NOMO-1 (cell line): ENCODE data around the gene LIMCH1.
A peak's percentile ranks its signal among the peaks of the same experiment; 100 is the strongest.
"Not testable (repeated sequence)": the region's sequence is repeated elsewhere in the genome, so short reads cannot be mapped to it uniquely, and the experiment has no call there.

ENCODE experiments used
- DNase-seq, 2 experiments: peaks; one replicate each; lab custom pipeline; 2025; ENCODE audit not compliant: unreplicated experiment in 2 of 2; lab: John Stamatoyannopoulos, UW

Gene LIMCH1, protein sequence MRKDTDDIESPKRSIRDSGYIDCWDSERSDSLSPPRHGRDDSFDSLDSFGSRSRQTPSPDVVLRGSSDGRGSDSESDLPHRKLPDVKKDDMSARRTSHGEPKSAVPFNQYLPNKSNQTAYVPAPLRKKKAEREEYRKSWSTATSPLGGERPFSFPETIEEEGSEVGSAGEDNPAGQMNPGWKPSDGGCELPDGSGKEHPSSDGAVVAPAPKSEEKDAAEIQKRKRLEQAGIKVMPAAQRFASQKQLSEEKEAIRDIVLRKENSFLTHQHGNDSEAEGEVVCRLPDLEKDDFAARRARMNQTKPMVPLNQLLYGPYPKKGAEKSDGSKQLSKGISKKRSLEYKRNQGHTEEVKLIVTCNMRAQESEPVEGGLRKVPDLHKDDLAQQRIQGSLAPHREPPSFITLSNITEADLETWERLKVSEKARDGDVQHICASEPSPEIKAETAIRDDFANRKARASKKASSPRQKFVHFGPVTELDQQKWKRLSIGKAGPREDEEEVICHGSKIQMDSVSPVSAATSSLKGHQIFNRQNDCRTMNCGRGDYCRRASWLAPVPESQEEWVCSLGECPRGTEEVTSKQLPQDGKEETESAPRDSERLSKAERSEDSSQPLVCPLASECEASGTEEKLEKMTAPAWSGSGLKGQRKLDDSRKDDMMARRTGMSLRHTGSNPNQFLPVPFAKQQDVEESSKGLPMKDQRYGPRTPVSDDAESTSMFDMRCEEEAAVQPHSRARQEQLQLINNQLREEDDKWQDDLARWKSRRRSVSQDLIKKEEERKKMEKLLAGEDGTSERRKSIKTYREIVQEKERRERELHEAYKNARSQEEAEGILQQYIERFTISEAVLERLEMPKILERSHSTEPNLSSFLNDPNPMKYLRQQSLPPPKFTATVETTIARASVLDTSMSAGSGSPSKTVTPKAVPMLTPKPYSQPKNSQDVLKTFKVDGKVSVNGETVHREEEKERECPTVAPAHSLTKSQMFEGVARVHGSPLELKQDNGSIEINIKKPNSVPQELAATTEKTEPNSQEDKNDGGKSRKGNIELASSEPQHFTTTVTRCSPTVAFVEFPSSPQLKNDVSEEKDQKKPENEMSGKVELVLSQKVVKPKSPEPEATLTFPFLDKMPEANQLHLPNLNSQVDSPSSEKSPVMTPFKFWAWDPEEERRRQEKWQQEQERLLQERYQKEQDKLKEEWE (N-terminal part only)

DNA sequence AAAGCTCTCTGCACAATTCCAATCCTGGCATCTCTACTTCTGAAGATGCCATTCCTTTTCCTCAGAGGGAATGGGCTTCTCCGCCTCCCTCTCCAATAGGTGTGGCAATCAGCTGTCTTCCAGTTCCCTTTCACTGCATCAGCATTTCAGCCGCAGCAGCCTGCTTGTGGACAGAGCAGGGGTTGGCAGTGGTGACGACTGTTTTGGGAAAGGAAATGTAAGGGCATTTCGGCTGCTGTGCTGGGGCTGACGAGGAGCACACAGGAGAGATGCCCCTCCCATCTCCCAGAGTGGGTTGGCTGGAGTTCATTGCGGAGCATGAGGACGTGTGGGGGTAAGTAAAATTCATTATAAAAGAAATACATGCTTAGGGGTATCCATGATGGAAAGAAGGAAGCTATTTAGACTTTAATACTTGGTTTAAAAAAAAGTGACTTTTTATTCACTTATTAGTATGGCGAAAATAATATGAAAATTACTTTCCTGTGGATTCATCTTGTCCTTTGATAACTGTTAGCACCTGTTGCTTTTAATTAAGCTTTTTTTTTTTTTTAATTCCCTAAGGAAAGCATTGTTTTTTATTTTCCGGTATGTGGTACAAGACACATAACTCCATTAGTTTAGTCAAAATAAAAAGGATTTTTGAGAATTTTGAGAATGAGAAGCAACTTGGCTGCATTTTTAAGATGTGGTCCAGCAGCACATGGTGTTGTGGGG lies at the start of gene LIMCH1:
Gene LIMCH1 (plus strand): TSS at position 141 of the 717 bp plus-strand sequence. CDS start 67,839 bp downstream, outside the sequence.
- no peak for DNase-seq

DNA sequence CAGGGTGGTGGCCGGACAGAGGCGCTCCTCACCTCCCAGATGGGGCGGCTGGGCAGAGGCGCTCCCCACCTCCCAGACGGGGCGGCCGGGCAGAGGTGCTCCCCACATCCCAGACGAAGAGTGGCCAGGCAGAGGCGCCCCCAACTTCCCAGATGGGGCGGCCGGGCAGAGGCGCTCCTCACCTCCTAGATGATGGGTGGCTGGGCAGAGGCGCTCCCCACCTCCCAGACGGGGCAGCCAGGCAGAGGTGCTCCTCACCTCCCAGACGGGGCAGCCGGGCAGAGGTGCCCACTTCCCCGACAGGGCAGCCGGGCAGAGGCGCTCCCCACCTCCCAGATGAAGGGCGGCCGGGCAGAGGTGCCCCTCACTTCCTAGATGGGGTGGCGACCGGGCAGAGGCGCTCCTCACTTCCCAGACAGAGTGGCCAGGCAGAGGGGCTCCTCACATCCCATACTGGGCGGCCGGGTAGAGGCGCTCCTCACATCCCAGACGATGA lies 46.8 kb upstream of the LIMCH1 start:
- DNase-seq: not testable (repeated sequence)

DNA sequence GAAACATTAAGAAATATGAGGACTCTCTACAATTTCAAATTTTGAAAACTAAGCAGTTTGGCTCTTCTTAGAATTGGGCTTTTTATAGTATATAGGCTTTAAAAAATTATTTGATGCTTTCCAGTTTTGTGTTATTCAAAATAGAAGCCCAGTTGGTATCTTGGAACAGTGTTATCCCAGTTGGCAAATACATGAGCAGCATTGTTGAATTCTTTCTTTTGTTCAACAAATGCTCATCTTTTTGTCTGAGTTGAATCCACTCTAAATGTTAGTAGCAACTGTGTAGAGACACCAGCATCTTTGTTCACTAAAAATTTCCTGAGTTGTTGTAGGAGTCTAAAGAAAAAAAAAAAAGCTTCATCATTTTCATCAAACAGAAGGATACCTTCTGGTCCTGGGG lies 41.0 kb upstream of the LIMCH1 start:
- DNase-seq: no peak

DNA sequence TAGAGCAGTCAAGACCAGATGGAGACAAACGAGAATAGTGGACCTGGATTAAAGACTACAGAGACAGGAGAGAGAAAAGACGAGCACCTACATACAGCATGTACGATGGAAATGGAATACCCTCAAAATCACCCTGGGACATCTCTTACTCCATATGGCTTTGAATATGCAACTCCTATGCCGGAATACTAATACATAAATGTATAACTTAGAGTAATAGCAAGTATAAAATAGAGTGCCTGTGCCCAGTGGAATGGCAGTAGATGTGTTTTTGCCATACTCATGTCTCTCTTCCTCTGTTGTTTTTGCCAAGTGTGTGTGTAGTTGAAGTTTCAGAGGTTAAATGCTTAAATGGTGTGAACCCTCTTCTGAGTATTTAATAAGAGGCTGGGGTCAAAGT lies 39.8 kb upstream of the LIMCH1 start:
- DNase-seq: no peak

DNA sequence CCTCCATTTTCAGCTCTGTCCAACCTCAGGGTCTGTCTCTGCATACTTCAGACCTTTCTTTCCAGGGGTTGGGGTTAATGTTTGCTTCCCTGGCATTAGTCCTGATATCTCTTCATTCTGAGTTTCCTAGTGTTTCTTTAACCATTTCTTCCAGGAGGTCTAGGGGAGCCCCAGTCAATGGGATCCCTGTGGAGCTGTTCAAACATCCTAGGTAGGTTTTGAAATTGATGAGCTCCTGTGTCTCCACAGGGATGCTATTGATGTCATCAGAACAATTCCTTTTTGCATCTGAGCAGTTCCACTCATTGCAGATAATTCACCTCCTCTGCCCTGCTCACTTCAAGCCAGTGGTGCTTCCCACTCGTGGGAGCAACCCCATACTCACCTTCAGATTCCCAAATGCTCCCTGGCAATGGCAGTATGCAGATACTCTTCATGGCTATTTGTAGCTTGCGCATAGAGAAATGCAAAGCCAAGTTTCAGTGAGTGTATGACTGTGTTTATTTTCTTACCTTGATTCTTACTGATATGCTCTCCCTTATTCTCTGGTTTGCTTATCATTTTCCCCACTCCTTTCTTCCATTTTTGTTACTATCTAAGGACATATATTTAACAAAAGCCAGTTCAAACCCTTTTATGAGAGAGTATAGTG lies 33.7 kb upstream of the LIMCH1 start:
- DNase-seq: no peak

DNA sequence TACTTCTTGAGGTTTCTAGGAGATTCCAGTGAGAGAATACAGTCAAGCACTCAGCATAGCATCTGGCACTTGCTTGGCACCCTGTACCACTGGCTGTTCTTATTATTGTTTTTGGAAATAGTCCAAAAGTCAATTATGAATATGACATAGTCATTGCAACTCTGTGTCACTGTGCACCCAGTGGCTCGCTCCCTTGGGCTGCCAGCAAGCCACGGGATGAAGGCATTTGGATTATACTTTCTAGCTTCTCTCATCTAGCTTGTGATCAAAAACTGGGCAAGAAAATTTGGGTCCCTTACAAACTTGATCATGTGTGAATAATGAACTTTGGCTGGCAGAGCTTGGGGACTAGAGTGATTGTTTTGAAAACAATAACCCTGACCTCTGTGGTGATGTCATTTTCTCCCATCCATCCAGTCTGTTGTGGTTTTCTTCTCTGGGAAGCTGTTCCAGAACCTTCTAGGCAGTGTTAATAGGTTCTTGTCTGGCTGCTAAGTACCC lies 32.7 kb upstream of the LIMCH1 start:
- DNase-seq: no peak

DNA sequence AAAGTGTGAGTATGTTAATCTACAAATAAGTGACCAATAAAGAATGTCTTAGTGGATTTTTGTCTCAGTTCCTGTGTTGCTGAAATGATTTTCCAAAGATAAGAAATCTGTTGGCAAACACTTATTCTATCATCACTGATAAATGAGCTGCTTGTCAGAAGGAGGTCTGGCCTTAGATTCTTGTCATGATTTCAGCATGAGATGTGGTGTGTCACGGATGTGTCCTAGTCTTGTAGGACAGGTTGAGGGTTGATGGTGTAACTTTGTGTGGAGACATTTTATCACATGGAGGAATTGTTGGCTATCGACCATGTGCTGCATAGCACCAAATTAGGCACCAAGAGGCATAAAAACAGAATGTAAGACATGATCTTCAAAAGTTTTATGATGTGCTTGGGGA lies 31.8 kb upstream of the LIMCH1 start:
- no peak for DNase-seq

DNA sequence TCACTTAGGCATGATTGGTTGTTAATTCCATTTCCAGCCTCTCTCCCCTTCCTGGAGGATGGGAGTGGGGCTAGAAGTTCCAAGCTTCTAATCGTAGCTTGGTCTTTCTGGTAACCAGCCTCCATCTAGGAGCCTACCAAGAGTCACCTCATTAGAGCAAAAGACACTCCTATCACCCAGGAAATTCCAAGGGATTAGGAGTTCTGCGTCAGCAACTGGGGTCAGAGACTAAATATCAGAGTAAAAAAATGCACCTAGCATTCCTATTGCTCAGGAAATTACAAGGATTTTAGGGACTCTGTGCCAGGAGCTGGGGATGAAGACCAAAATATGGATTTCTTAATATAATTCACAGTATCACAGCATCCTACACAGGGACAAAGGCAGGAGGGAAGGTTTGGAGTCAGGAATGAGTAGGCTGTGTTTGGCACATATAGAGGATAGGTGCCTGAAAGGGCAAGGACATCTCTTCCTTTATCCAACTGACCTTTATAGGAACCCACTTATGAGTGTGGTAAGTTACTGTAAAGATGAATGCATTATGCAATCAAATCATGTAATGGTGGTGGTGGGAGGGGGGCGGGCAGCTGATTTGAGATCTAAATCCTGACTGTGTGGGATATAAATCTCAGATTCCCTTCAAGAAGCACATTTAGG lies 30.5 kb upstream of the LIMCH1 start:
- no peak for DNase-seq

DNA sequence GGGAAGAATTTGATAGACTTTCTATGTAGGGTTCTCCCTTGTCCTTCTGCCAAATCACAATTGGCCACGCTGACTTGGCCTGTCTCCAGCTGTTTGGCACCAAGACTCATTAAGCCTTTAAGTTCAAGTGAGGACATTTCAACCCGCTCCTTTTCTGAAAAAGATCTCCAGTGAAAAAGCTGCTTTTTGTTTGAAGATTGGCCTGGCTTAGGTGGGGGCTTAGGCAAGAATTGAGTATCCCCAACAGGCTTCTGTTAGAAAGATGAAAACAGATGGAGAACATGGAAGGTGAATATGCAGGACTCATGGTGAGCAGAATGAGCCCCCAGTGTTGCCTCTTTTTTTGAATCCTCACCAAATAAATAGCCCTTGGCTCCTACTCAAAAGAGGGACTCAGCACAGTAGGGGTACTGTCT lies 28.5 kb upstream of the LIMCH1 start:
- no peak for DNase-seq

DNA sequence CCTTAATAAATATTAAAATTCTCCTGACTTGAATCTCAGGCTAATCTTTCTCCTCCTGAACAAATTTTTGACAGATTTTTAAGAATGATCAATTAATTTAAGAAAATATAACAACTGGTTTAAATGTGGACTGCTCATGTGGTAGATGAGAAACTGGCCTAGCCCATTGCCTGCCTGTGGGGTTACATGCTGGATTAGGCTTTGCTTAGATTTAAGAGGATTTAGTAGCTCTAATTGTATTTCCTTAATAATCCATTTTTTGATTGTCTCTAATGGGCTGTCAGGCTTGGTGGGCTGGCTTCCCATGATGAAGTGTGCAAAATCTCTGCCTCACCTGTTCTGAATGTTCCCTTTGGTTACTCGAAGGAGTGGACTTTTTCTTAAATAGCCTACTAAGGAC lies 27.8 kb upstream of the LIMCH1 start:
- no peak for DNase-seq

DNA sequence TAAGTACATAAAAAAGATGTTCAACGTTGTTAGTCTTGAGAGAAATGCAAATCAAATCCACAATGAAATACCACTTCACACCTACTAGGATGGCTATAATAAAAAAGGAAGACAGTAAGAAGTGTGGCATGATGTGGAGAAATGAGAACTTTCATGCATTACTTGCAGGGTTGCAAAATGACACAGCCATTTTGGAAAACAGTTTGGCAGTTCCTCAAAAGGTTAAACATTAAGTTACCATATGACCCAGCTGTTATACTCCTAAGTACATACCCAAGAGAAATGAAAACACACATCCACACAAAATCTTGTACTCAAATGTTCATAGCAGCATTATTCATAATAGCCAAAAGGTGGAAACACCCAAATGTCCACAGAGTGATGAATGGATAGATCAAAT lies 25.8 kb upstream of the LIMCH1 start:
- peak; percentile 24 to 89 for DNase-seq

DNA sequence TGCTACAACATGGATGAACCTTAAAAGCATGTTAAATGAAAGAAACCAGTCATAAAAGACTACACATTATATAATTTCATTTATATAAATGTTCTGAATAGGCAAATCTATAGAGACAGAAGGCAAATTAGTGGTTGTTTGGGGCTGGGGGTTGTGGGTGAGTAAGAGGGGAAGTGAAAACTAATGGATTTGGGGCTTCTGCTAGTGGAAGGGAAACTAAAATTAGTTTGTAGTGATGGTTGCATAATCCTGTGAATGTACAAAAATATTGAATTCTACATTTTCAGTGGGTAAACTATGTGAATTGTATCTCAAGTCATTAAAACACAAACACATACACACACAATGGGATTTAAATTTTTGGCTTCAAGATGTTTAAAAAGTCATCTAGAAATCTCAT lies 25.4 kb upstream of the LIMCH1 start:
- DNase-seq: peak; percentile 78 to 86

DNA sequence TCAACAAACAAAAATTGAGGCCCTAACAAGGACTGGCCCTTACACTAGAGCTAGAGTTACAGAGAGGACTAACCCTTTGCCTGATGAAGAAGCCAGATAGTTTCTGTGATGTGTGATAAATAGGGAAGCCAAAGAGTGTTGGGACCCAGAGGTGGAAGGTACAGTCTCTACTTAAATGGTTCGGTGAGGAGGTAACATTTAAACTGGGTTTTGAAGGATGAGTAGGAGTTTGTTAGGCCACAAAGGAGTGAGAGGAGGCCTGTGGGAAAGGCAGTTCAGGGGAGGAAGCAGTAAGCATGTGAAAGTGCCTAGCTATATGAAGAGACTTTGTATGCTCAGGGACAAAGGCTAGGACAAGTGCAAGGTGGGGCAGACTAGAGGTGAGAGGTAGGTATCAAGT lies 23.8 kb upstream of the LIMCH1 start:
- no peak for DNase-seq

DNA sequence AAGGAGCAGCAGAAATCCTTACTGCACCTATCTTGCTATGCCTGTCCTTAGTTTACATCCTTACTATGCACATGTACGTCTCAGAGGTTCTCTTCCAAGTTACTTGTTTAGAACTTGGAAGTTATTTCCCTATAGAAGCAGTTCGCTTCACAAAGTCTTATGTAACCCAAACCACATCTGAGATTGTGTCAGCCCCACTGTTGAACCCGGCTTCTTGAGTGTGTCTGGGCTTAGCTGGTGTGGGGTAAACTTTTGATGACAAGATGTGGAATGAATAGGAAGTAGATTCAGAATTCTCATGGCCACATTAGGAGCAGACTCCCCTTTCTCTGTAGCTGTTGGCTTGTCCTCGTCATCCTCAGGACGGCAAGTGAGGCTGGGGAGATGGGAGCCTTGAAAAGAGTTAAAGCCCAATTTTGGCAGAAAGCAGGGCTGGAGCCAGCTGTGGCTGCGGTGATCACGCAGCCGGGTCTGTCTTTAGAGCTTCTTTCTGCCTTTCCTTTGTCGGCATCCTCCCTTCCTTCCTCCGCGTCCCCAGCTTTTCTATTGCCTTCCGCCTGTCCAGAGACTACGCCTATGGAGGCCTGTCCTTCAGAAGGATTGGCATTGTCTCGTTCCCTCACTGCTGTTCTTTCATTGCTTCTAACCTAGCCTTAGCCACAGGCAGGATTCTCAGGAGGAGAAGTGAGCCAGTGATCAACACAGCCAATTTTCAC lies 23.0 kb upstream of the LIMCH1 start:
- DNase-seq: peak; percentile 67 to 84

DNA sequence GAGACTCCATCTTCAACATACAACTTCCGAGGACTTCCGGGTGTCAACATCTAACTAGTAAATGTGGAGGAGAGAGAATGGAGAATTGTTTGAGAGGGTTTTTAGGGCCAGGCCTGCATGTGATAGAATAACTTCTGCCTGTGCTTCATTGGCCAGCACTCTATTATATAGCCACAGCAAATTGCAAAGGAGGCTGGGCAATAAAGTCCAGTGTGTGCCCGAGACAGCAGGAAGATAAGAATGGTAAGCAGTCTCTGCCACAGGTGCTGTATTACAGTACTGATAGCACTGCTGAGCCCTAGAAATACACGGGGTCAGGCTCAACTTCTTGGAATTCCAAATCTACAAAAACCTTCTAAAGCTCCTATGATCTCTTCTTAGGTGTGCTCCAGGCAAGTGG lies 20.8 kb upstream of the LIMCH1 start:
- no peak for DNase-seq

DNA sequence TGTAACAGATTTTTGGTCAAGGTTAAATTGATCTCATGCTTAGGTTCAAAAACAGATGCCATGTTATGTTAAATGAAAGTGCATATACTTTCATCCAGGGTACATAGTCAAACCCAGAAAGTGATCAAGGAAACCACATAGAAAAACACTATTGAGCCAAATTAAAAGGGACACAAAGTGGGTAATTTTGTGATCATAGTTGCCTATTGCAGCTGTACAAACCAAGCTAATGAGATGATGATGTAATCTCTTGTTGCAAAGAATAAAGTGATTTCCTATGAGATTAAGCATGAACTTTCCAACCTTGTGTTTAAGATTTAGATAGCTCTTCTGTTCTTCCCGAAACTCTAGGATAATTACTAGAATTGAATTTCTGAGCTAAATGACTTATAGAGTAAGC lies 20.2 kb upstream of the LIMCH1 start:
- DNase-seq: no peak

DNA sequence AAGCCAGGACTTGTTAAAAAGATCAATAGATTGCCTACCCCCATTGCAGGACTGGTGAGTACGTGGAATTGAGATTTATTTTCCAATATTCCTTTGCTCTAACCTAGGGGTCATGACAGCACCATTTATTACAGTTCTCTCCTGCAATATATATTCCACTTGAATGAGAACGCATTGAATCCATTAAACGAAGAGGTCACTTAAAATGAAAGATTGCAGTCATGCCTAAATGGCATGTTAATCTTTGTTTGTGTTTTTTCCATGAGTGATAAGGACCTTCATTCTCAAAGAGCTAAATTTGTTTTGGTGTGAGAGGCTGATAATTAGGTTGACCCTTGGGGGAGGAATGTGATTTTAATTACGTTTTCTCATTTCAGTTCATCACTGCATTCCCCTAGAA lies 13.5 kb upstream of the LIMCH1 start:
- DNase-seq: no peak

DNA sequence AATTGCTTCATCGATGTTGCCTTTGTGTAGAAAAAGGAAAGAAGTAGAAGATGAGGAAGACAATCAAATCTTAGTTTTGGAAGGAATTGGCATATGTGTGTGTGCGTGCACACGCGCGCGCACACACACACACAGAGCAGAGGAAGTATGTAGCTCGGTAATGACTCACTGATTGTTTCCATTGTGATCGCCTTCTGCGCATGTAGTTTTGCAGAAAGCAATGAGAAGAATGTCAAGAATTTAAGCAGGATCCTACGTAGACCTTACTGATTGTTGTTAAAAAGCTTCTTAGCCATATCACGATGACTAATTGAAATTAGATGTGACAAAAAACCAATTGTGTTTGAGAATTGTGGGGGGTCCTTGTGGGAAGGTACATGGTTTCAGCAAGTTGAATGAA lies 12.8 kb upstream of the LIMCH1 start:
- no peak for DNase-seq

DNA sequence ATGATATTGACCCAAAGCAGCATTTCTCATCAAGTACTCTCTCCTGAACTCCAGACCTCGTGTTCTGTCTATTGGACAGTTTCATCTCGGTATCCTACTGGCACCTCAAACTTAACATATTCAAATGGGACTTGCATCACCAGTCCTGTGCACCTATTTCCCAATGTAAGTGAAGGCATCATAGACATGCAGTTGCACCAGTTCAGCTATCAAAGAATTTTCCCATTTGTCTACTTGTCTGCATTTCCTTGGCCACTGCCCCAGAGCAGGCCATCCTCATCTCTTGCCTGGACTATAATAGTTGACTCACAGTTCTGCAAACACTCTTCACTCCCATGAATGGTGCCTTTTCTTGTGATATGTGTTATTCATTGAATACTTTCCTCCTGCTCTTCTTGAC lies 11.3 kb upstream of the LIMCH1 start:
- no peak for DNase-seq
